ENCODE measurements around the gene ANKS6.

ANKS6 gene

DNA sequence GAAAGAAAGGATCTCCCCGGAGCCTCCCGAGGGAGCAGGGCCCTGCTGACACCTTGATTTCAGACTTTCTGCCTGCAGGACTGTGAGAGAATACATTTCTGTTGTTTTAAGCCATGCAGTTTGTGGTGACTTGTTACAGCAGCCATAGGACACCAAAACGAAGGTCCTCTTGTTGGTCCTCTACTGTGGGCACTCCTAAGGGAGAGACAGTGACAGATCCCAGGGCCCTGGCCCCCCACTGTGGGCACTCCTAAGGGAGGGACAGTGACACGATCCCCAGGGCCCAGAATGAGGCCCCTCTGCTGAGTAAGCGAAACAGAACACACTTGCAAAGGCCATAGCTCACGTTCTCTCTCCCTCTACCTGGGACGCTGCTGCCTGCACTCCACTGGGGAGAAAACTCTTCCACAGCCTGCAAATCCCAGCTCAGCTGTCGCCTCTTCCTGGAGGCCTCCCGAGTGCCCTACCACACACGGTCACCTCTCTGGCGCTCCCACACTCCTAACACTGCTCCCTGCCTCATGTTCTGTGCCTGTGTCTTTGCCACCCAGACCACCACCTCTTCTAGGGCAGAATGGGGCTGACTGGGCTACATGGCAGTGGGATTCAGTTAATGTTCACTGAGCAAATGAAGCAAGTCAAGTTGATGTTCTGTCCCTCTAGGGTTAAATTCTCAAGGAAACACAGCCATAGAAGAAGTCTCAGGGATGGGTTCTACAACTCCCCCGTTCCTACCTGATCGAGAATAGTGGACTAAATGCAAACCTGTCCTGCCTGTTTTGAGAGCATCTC, 23.8 kb downstream of the ANKS6 start:
- no peak for DNase-seq (ENCODE audit: low spot score)

- DNase-seq (ENCODE audit: low spot score): no peak
Observed at GRCh38 chr9:98771209-98771874, 25.0 kb downstream of the ANKS6 start.

GRCh38 chr9:98770717-98771116, 25.6 kb downstream of the ANKS6 start:
- DNase-seq (ENCODE audit: low spot score): no peak

DNA sequence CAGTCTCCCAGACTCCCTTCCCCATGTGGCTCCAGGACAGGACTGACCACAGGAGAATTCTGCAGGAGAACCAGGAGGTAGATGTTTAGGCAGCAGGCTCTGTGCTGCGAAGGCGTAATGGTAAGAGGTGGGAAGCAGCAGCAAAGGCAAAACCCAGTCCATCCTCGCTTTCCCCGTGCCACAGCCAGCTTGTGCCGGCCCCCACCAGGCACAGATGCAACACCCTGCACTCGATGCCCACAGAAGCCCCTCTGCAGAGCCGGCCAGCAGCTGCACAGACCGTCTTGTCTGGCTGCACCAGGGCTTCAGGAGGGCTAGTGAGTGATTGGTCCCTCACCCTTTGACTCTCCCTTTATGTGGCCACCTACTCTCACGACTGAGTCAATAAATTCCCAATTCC, 28.0 kb downstream of the ANKS6 start:
- no peak for DNase-seq (ENCODE audit: low spot score)

DNA sequence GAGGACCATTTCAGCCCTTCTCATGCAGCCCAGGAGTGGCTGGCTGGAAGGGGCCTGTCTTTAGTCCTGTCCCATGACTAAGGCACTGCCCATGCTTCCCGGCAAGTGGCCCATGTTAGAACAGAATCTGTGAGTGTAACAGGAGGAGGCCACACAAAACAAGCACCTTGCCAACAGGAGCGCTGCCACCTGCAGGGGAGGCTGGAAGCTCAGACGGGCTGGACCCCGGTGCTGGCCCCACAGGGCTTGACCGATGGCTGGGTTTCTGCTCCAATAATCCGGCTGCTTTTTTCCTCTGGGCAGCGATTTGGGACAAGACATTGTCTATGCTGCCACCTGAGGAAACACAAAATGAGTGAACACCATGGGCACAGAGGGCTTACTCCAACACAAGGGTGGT, 28.4 kb downstream of the ANKS6 start:
- DNase-seq (ENCODE audit: low spot score): no peak

DNA sequence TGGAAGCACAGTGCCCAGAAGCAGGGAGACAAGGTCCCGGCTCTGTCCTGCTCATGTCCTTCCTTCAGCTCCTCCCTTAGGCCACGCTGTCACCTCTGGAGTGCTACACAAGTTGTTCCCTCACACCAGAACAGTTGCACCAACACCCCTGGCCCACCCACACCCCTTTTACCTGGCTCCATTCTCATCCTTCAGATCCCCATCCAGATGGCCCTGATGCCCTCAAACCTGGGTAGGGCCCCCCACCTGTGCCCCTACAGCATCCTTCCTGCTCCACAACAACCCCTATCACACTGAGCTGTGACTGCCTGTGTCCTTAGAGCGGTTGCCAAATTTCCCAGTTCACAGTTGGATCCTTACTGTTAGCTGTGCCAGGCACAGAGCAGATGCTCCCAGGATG, 29.2 kb downstream of the ANKS6 start:
- DNase-seq (ENCODE audit: low spot score): no peak

- no peak for DNase-seq (ENCODE audit: low spot score)
Observed at GRCh38 chr9:98766586-98766985, 29.8 kb downstream of the ANKS6 start.

- DNase-seq (ENCODE audit: low spot score): no peak
Observed at GRCh38 chr9:98765256-98765655, 31.1 kb downstream of the ANKS6 start.

DNA sequence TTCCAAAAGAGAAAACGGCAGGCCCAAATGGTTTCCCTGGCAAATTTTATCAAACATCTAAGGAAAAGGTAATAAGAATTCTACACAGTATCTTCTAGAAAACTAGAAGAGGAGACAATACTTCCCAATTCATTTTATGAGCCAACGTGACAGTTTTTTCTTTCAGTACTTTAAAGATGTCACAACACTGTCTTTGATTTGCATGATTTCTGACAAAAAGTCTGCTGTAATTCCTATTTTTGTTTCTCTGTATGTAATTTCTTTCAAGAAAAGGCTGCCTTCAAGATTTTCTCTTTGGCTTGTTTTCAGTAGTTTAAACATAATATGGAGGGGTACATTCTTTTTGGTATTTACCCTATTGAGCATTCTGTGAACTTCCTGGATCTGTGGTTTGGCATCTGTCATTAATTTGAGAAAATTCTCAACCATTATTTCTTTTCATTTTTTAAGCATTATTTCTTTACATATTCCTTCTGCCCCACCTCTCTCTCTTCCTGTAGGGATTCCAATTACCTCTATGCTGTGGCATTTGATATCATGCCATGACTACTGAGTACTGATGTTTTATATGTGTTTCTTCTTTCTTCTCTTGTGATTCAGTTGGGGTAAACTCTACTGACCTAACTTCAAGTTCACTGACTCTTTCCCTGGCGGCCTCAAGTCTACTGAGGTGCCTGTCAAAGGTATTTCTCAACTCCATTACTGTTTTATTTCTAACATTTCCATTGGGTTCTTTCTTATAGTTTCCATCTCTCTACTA, 32.2 kb downstream of the ANKS6 start:
- DNase-seq (ENCODE audit: low spot score): no peak

GRCh38 chr9:98760231-98760630, 36.1 kb downstream of the ANKS6 start:
- DNase-seq (ENCODE audit: low spot score): no peak

DNA sequence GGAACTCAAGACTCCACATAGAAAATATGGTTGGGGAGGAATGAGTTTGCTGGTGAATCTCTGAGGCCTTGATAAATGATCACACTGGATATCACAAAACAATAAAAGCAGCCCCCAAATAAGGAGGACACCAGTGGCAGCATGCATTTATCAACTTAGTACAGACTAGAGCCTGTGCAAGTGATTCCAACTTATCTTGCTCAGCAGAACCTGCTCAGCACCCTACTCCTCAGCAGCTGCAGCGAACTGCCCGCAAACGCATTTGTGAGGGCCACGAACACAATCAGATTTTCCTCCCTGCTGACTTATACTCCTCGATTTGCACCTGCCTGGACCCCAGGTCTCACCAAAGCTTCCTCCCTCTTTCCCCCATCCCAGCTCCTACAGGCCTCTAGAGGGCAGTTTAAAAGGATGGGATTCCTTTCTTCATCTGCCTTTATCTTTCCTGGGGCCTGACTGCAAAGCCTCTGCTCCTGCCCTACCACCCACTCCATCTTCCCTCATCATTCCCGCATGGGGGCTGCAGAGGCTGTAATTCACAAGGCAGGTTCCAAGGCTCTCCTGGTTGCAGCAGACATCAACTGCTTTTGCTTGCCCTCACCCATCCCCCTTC, 41.2 kb downstream of the ANKS6 start:
- DNase-seq (ENCODE audit: low spot score): no peak

- DNase-seq (ENCODE audit: low spot score): no peak
Observed at GRCh38 chr9:98751210-98751609, 45.1 kb downstream of the ANKS6 start.

GRCh38 chr9:98750364-98751060, 45.8 kb downstream of the ANKS6 start:
- no peak for DNase-seq (ENCODE audit: low spot score)

- no peak for DNase-seq (ENCODE audit: low spot score)
Observed at GRCh38 chr9:98747476-98747875, 48.9 kb downstream of the ANKS6 start.

- no peak for DNase-seq (ENCODE audit: low spot score)
Observed at GRCh38 chr9:98745470-98745869, 50.9 kb downstream of the ANKS6 start.

- no peak for DNase-seq (ENCODE audit: low spot score)
Observed at GRCh38 chr9:98743818-98744611, 52.3 kb downstream of the ANKS6 start.

DNA sequence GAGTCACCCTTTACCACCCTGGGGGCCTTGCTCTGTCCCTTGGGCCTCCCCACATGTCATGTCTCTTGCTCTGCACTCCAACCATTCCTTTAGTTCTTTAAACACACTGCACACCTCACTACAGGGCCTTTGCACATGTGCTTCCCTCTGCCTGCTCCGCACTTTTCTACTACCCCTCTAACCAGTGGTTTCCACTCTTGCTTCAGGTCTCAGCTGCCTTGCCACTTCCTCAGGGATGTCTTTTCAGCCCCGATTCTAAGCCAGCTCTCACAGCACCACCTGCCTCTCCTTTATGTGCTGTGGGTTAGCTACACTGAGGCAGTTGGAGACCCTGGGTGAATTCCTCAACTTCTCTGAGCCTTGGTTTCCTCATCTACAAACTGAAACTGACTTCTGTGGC, 53.0 kb downstream of the ANKS6 start:
- DNase-seq (ENCODE audit: low spot score): no peak

DNA sequence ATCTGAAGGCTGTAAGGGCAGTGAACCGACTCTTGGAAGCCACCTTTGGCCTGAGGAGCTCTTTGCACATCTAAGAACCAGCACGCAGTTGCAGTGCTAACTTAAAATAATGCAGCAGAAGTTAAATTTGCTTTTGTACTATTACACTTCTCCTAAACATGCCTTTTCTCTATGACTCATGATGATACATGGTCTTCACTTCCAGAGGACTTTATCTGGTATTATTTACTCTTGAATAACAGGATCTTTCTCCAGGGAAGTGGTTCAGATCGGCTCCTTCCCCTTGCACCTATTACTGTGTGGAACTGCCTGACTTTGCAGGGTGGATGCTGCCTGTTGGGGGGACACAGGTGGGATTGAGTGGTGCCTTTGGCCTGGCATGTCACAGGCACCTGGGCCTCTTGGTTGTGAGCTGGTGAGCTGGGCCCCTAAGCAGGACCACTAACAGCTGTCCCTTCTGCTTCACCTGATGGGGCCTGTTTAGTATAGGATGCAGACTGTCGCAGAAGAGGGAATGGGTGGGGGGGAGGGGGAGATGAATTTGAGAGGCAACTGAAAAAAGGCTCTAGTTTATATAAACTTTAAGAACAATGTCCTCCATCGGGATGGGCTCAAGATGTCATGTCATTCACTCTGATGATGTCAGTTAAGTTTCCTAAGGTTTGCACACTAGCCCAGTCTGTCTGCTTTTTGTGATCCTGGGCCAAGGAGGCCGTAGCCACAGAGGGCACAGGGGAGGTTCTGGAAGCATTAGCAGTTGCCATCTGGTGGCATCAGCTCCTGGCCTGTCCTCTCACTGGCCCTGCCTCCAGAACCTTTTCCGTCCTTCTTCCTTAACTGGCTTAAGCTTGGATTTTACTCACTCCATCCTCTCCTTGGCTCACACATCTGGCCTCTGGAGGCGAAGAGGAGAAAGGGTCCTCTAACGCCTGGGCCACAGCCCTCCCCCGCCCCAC, 53.8 kb downstream of the ANKS6 start:
- peak; percentile 72 for DNase-seq (ENCODE audit: low spot score)

DNA sequence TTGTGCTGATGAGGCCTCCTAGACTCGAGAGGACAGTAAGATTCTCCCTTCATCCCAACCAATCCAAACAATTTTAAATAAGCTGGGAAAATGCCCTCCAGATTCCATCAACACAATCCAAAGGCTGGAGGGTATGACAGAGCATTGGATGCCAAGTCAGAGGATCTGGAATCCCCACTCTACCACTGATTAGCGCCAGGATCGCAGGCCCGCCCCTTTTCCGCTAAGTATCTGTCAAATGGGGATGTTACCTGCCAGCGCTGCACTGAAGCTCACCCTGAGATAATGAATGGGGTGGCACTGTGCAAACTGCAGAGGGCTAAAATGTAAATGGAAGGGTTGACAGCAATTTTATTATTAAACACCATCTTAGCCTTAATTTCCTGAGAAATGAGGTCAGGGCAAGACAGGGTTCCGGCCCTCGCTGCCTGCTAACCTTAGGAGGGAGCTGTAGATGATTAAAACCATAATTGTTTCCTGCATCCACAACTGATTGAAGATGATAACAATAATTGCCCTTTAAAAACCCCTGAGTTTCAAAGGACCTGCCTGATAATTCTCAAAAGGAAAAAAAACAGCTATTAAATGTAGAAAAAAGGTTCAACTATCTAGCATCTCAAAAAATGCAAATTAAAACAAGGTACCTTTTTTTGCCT, 56.0 kb downstream of the ANKS6 start:
- no peak for DNase-seq (ENCODE audit: low spot score)

All from GM03348 (cell line).